PFSK-1 (cell line): ENCODE measurements around the gene CHADL.

Source experiments
- FOXP2 ChIP-seq: optimal IDR thresholded peaks from 2 replicates; pipeline ENCODE3; 2011; ENCODE audit warnings: borderline replicate concordance, control low read depth, inconsistent platforms; ENCODE audit not compliant: insufficient read depth; ENCODE audit errors: extremely low read length, extremely low read depth
- POLR2AphosphoS5 ChIP-seq: IDR thresholded peaks from 2 replicates; pipeline ENCODE4 v1.6.1; 2012; ENCODE audit warnings: low read depth, mild to moderate bottlenecking, control low read depth, low read length, moderate library complexity
- REST ChIP-seq, 2 experiments: IDR thresholded peaks; 2 replicates each; pipeline versions ENCODE4 v1.6.1 to v1.8.0; 2011 to 2012; ENCODE audit warnings: low read depth in 2 of 2, low read length in 2 of 2, control low read depth in 1 of 2, inconsistent platforms in 1 of 2, mild to moderate bottlenecking in 1 of 2, moderate library complexity in 1 of 2; ENCODE audit not compliant: insufficient read depth in 1 of 2
- SIN3A ChIP-seq: IDR thresholded peaks from 2 replicates; pipeline ENCODE4 v1.6.1; 2012; ENCODE audit warnings: mild to moderate bottlenecking, low read length, moderate library complexity, borderline replicate concordance; ENCODE audit not compliant: insufficient read depth
- TAF1 ChIP-seq: IDR thresholded peaks from 2 replicates; pipeline ENCODE4 v1.6.1; 2012; ENCODE audit warnings: low read length, control low read depth, borderline replicate concordance; ENCODE audit not compliant: insufficient read depth

The CHADL gene

GRCh38 chr22:41184679-41185078 is 56.1 kb downstream of the CHADL start:
- TF ChIP-seq SIN3A (no peak), POLR2AphosphoS5 (no peak), FOXP2 (no peak), REST (IDR thresholded peaks at IDR 0.05; ENCODE audit: insufficient read depth in 1 of 2, low read depth in 2 of 2, low read length in 2 of 2) (no peak), TAF1 (no peak)

- TF ChIP-seq SIN3A = no peak
- TF ChIP-seq REST (IDR thresholded peaks at IDR 0.05; ENCODE audit: insufficient read depth in 1 of 2, low read depth in 2 of 2, low read length in 2 of 2) = no peak
- no peak for TF ChIP-seq FOXP2
Measured at GRCh38 chr22:41181349-41182241, 59.1 kb downstream of the CHADL start.

- TF ChIP-seq SIN3A (no peak), FOXP2 (no peak), TAF1 (no peak), POLR2AphosphoS5 (no peak), REST (IDR thresholded peaks at IDR 0.05; ENCODE audit: insufficient read depth in 1 of 2, low read depth in 2 of 2, low read length in 2 of 2) (no peak)
Measured at GRCh38 chr22:41180926-41181325, 59.8 kb downstream of the CHADL start.
